WTC11 (cell line): Measurements from ENCODE around the gene FHIP1B. TPM values are rescaled to one million over a fixed set of nuclear protein-coding genes. Genes with fewer than 3 reads are reported as not detected.

ENCODE experiments used
- ATAC-seq: fragments of 200-7000 bp; cut with Tn5 transposase; 2 replicates; pipeline ENCODE4 v1.10.0; 2021; ENCODE audit warnings: mild to moderate bottlenecking, moderate library complexity
- Bru-seq: library from RNA; stranded (reverse); fragments of 400-500 nt; gene quantifications from one replicate; lab custom pipeline; 2021; lab: Mats Ljungman, UMichigan
- CTCF ChIA-PET: fragments of 300-600 bp; sonication (Branson Sonifier 250); formaldehyde crosslinking; loops from one replicate; lab custom pipeline; 2021; ENCODE audit warnings: antibody characterized with exemption; lab: Charles Lee
- POLR2A ChIA-PET: fragments of 350-600 bp; sonication (Branson Sonifier 250); formaldehyde crosslinking; loops from one replicate; lab custom pipeline; 2021; ENCODE audit warnings: antibody characterized with exemption; lab: Charles Lee
- DNase-seq: peaks from one replicate; pipeline ENCODE4 v3.0.0; 2021; ENCODE audit warnings: low spot score
- H3K27ac Mint-ChIP-seq: 2 replicates; pipeline ENCODE4 v1.8.0; 2021; ENCODE audit warnings: mixed read lengths
- H3K27me3 Mint-ChIP-seq: 2 replicates; pipeline ENCODE4 v1.8.0; 2021; ENCODE audit warnings: low read depth, mild to moderate bottlenecking, moderate library complexity, mixed read lengths
- H3K36me3 Mint-ChIP-seq: 2 replicates; pipeline ENCODE4 v1.8.0; 2021; ENCODE audit warnings: mixed read lengths
- H3K4me1 Mint-ChIP-seq: 2 replicates; pipeline ENCODE4 v1.8.0; 2022; ENCODE audit warnings: mixed read lengths
- H3K4me3 Mint-ChIP-seq: 2 replicates; pipeline ENCODE4 v1.8.0; 2021; ENCODE audit warnings: mild to moderate bottlenecking, moderate library complexity, mixed read lengths
- H3K9me3 Mint-ChIP-seq: 2 replicates; pipeline ENCODE4 v1.8.0; 2021; ENCODE audit warnings: mixed read lengths
- CREM ChIP-seq: sonication (generic); formaldehyde crosslinking; IDR thresholded peaks from 2 replicates; pipeline ENCODE4 v1.8.1; 2022; ENCODE audit warnings: mild to moderate bottlenecking, missing genetic modification reagents, moderate library complexity
- CTCF ChIP-seq: fragments of 200-600 bp; IDR thresholded peaks from 2 replicates; pipeline ENCODE4 v1.8.0; 2022; ENCODE audit warnings: antibody characterized with exemption
- E2F4 ChIP-seq: sonication (generic); formaldehyde crosslinking; IDR thresholded peaks from 2 replicates; pipeline ENCODE4 v1.8.1; 2022; ENCODE audit warnings: low read depth, mild to moderate bottlenecking, moderate library complexity, missing genetic modification reagents, borderline replicate concordance
- E2F5 ChIP-seq: sonication (generic); formaldehyde crosslinking; IDR thresholded peaks from 2 replicates; pipeline ENCODE4 v1.8.1; 2022; ENCODE audit warnings: mild to moderate bottlenecking, moderate library complexity, missing genetic modification reagents
- ETV6 ChIP-seq: sonication (generic); formaldehyde crosslinking; IDR thresholded peaks from 2 replicates; pipeline ENCODE4 v1.8.1; 2022; ENCODE audit warnings: mild to moderate bottlenecking, missing genetic modification reagents
- FOXJ3 ChIP-seq: sonication (generic); formaldehyde crosslinking; IDR thresholded peaks from 2 replicates; pipeline ENCODE4 v1.9.0; 2021; ENCODE audit warnings: missing genetic modification reagents, mild to moderate bottlenecking, borderline replicate concordance
- FOXK1 ChIP-seq: sonication (generic); formaldehyde crosslinking; IDR thresholded peaks from 2 replicates; pipeline ENCODE4 v1.8.0; 2022; ENCODE audit warnings: mild to moderate bottlenecking, moderate library complexity, missing genetic modification reagents
- FOXP4 ChIP-seq: sonication (generic); formaldehyde crosslinking; IDR thresholded peaks from 2 replicates; pipeline ENCODE4 v1.8.0; 2022; ENCODE audit warnings: mild to moderate bottlenecking, missing genetic modification reagents
- GABPB1 ChIP-seq: sonication (generic); formaldehyde crosslinking; IDR thresholded peaks from 2 replicates; pipeline ENCODE4 v1.8.1; 2023; ENCODE audit warnings: mild to moderate bottlenecking, missing genetic modification reagents
- JAZF1 ChIP-seq: fragments of 250-450 bp; sonication (Bioruptor Pico); IDR thresholded peaks from 2 replicates; pipeline ENCODE4 v1.9.0; 2021; ENCODE audit warnings: moderate library complexity, mild to moderate bottlenecking, inconsistent platforms
- MAX ChIP-seq: sonication (generic); formaldehyde crosslinking; IDR thresholded peaks from 2 replicates; pipeline ENCODE4 v1.8.0; 2022; ENCODE audit warnings: mild to moderate bottlenecking, missing genetic modification reagents
- MLX ChIP-seq: sonication (generic); formaldehyde crosslinking; IDR thresholded peaks from 2 replicates; pipeline ENCODE4 v1.8.1; 2023; ENCODE audit warnings: mild to moderate bottlenecking, missing genetic modification reagents, moderate library complexity
- MXD4 ChIP-seq: fragments of 250-450 bp; sonication (Bioruptor Pico); IDR thresholded peaks from 2 replicates; pipeline ENCODE4 v1.8.0; 2021; ENCODE audit warnings: mild to moderate bottlenecking, moderate library complexity, borderline replicate concordance
- NFE2L1 ChIP-seq: sonication (generic); formaldehyde crosslinking; IDR thresholded peaks from 2 replicates; pipeline ENCODE4 v1.8.1; 2023; ENCODE audit warnings: missing genetic modification reagents
- NFYB ChIP-seq: sonication (generic); formaldehyde crosslinking; conservative IDR thresholded peaks from 2 replicates; pipeline ENCODE4 v1.8.0; 2022; ENCODE audit warnings: low read depth, missing genetic modification reagents
- SP1 ChIP-seq: sonication (generic); formaldehyde crosslinking; conservative IDR thresholded peaks from 2 replicates; pipeline ENCODE4 v1.8.1; 2022; ENCODE audit warnings: missing genetic modification reagents
- TP53 ChIP-seq: sonication (generic); formaldehyde crosslinking; IDR thresholded peaks from 2 replicates; pipeline ENCODE4 v1.8.1; 2023; ENCODE audit warnings: mild to moderate bottlenecking, missing genetic modification reagents
- ZMAT4 ChIP-seq: fragments of 250-450 bp; sonication (Bioruptor Pico); IDR thresholded peaks from 2 replicates; pipeline ENCODE4 v1.9.0; 2021; ENCODE audit warnings: mild to moderate bottlenecking
- ZNF425 ChIP-seq: fragments of 250-450 bp; sonication (Bioruptor Pico); conservative IDR thresholded peaks from 2 replicates; pipeline ENCODE4 v1.9.0; 2021; ENCODE audit warnings: mild to moderate bottlenecking
- long read RNA-seq, 3 experiments: library from RNA in 1 of 3; library from capped mRNA in 1 of 3; library from polyadenylated mRNA in 1 of 3; unstranded in 2 of 3; stranded (forward) in 1 of 3; transcript quantifications; one replicate each; pipeline ENCODE4 v2.0.0, GENCODE V29; 2021
- total RNA-seq: library from RNA; stranded (reverse); gene quantifications from 3 replicates; pipeline ENCODE4 v1.2.3, GENCODE V29; 2021

The FHIP1B gene
- total RNA-seq = 22.2 to 24.8 TPM (median 23.6 TPM) in 3 replicates
- percentile 73 among the genes with signal in this experiment for Bru-seq, nascent RNA
- long read RNA-seq, experiment 1, transcript FAM160A2-204 (3 exons, 1,309 nt) = minor isoform, 6 of 69 reads
- long read RNA-seq, experiment 1, transcript FAM160A2-202 (12 exons, 3,354 nt) = major isoform, 19 of 69 reads
- long read RNA-seq, experiment 1, transcript FAM160A2-201 (12 exons, 3,481 nt) = minor isoform, 9 of 69 reads
- long read RNA-seq, experiment 1, partial matches to known transcripts = 5 of 69 reads
- long read RNA-seq, experiment 1, other reads (novel, unspliced or antisense) = 30 of 69 reads
- long read RNA-seq, experiment 2, transcript FAM160A2-204 (3 exons, 1,309 nt) = major isoform, 6 of 21 reads
- long read RNA-seq, experiment 2, partial matches to known transcripts = 6 of 21 reads
- long read RNA-seq, experiment 2, other reads (novel, unspliced or antisense) = 4 of 21 reads
- long read RNA-seq, experiment 3, partial matches to known transcripts = 1 of 2 reads
- long read RNA-seq, experiment 3, other reads (novel, unspliced or antisense) = 1 of 2 reads

- peak within 1 kb of the TSS; percentile 100 for H3K4me3 Mint-ChIP-seq
- TF ChIP-seq CTCF = no peak
- TF ChIP-seq TP53 (CRISPR knock-in tag) = no peak
- TF ChIP-seq FOXP4 (CRISPR knock-in tag) = 0 out of 2 replicates have a peak, but pooled peaks have one; percentile 33
- TF ChIP-seq MAX (CRISPR knock-in tag) = peak; percentile 13; the same call in 1 of the 2 replicates
- no peak for TF ChIP-seq ZMAT4 (CRISPR knock-in tag)
- TF ChIP-seq NFYB (CRISPR knock-in tag) = peak; percentile 83
- TF ChIP-seq MXD4 (CRISPR knock-in tag) = no peak
- TF ChIP-seq CREM (CRISPR knock-in tag) = peak; percentile 69; the same call in 1 of the 2 replicates
- TF ChIP-seq MLX = no peak
- TF ChIP-seq ZNF425 (CRISPR knock-in tag) = no peak
- TF ChIP-seq GABPB1 (CRISPR knock-in tag) = peak; percentile 79
- TF ChIP-seq FOXJ3 = no peak
- peak; percentile 57; the same call in 1 of the 2 replicates for TF ChIP-seq ETV6 (CRISPR knock-in tag)
- 0 out of 2 replicates have a peak, but pooled peaks have one; percentile 54 for TF ChIP-seq NFE2L1 (CRISPR knock-in tag)
- peak; percentile 87; the same call in 1 of the 2 replicates for TF ChIP-seq E2F5 (CRISPR knock-in tag)
- no peak for TF ChIP-seq JAZF1 (CRISPR knock-in tag)
- TF ChIP-seq FOXK1 (CRISPR knock-in tag) = peak; percentile 92
- TF ChIP-seq E2F4 (CRISPR knock-in tag) = no peak
- peak; percentile 94 for TF ChIP-seq SP1 (CRISPR knock-in tag)
- peaks cover 13% of the 10 kb centered on the region for H3K4me1 Mint-ChIP-seq
- ChIA-PET CTCF (interaction anchor here (0.5 to 4.5 kb wide), 13 partner anchors 17 to 242 kb away, joined by 3 to 39 read pairs (median 6); partner anchors contain the start of genes CAVIN3 and SMPD1), POLR2A (interaction anchor here (0.5 to 0.8 kb wide), 2 partner anchors 12 to 186 kb away, joined by 3 read pairs; no protein-coding TSS in a partner anchor)
- H3K9me3 Mint-ChIP-seq = no peaks in the 10 kb centered on the region
- peak; percentile 100 for DNase-seq
- ATAC-seq = peak; percentile 97
- H3K27ac Mint-ChIP-seq = peak within 1 kb of the TSS; percentile 96
- no peaks in the 10 kb centered on the region for H3K27me3 Mint-ChIP-seq
- no peaks in the 10 kb centered on the region for H3K36me3 Mint-ChIP-seq
These were observed at the start of gene FHIP1B for GRCh38 chr11:6234387-6235107. Gene FHIP1B, minus strand, starts transcription at chr11:6234636. Its CDS starts 10,120 bp downstream, at chr11:6224516.
